GM18861 (cell line): ENCODE data around the gene KCNK2.

Experiments used
- ATAC-seq: cut with Tn5 transposase; IDR thresholded peaks from one replicate; pipeline ENCODE4 v1.9.1; 2021; ENCODE audit not compliant: unreplicated experiment

KCNK2 gene

DNA sequence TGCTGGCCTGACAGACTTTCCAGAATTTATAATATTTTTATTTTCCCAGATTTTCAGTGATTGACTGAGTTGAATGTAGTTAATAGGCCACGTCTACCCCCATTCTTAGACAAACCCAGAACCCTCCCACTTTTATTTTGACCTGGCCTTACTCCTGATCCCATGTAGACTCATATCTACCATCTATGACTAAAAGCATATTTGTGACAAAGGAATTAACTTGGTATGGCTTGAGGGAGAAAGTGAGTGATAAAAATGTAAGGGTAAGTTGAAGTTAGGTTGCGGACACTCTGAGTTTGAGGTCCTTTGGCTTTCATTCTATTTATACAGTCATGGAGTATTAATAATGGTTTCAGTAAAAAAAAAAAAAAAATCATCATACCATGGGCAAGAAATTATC, 168.4 kb downstream of the KCNK2 start:
- no peak for ATAC-seq

DNA sequence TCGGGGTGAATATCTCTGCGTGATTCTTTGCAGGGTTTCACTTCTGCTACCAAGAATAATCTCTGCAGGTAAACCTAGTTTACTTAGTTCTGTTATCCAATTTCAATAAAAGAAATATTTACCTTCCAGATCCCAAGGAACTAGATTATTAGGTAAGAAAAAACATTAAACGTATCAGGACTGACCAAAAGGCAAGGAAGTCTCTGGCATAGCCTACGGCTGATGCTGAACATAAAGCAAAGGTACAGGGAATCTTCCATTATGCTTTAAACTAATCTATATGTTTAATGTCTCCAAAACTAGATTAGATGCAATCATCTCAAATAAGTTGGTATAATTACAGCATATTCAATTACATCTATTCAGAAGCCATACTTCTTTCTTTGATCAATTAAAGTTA, 168.9 kb downstream of the KCNK2 start:
- ATAC-seq: no peak

- ATAC-seq: no peak
Measured at GRCh38 chr1:215252164-215252563, 169.6 kb downstream of the KCNK2 start.

DNA sequence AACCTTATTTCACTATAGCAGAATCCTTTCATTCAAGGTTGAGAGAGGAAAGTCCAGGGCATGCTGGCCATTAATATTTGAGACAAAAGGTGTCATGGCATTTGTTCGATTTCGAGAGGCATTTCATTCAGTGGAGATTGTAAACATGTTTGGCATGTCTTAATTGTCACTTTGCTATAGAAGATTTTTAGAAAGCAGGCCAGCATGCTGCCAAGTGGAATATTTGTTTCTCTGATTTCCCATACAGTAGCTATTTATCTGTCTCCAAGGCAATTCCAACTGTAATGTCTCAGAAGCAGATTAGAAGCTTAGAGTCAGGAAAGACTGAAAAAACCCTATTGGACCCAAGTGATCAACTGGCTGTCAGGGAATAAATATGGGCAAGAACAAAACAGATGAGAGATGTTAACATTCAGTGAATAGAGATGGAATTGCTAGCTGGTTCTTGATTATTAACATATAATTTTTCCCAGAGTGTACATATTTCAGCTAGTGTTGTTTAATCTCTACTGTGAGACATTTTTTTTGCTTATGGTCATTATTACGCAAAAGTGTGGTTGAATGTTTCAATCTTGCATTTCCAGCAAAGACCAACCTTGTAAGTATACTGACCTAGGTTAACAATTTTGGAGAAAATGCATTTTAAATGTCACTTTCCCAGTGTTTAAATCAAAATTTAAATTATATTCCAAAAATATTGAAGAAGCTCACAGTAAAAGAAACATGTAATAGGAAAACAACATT, 174.6 kb downstream of the KCNK2 start:
- no peak for ATAC-seq

GRCh38 chr1:215260711-215261110, 178.2 kb downstream of the KCNK2 start:
- no peak for ATAC-seq

DNA sequence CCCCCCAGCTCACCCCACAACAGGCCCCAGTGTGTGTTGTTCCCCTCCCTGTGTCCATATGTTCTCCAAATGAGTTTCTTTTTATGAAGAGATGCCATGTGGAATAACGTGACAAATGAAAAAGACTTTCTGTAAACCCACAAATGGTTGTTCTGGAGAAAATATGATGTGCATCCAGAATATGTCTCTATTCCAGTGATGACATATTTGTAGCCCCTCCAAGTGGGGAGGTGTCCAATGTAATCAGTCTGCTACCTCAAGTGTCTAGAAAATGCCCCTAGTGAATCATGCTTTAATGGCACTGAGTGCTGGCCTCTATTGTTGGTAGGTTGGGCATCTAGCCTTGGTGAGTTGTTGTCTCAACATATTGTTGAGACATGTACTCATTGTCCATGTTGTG, 179.6 kb downstream of the KCNK2 start:
- no peak for ATAC-seq

DNA sequence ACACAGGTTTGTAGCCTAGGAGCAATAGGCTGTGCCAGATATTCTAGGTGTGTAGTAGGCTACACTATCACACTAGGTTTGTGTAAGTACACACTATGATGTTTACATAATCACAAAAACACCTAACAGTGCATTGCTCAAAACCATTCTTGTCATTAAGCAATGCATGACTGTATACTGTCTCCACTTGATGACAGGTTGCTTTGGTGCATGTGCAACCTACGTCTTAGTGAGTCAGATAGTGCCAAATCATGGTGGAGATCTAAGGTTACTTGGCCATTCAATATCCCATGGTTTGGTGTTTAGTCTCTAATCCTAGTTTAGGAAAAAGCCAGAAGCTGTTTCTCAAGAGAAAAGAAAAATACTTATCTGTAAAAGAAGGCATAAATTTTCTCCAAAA, 181.1 kb downstream of the KCNK2 start:
- no peak for ATAC-seq

GRCh38 chr1:215264649-215265048, 182.1 kb downstream of the KCNK2 start:
- no peak for ATAC-seq

DNA sequence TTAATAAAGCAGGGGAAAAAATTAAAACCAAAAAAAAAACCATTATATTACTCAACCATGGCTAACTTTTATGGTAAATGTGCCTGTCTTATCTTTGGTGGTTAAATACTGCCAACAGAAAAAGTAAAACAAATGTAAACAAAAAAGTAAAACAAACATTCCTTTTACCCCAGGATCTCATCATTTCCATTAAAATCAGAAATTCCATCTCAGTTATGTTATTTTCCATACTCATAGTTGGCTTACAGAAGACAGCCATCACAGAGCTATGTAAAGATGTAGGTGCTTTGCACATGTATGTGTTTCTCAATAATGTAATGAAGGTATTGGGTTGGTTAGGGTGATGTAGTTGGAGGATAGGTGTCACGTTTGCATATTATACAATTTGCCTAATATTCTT, 185.0 kb downstream of the KCNK2 start:
- ATAC-seq: no peak

- ATAC-seq: no peak
Measured at GRCh38 chr1:215269955-215270354, 187.4 kb downstream of the KCNK2 start.

GRCh38 chr1:215273838-215274516, 191.4 kb downstream of the KCNK2 start:
- ATAC-seq: no peak

- no peak for ATAC-seq
Measured at GRCh38 chr1:215276582-215276981, 194.0 kb downstream of the KCNK2 start.

GRCh38 chr1:215277532-215277931, 195.0 kb downstream of the KCNK2 start:
- ATAC-seq: no peak

GRCh38 chr1:215279682-215280081, 197.1 kb downstream of the KCNK2 start:
- no peak for ATAC-seq

GRCh38 chr1:215282557-215282956, 200.0 kb downstream of the KCNK2 start:
- no peak for ATAC-seq

- ATAC-seq: no peak
Measured at GRCh38 chr1:215285013-215285800, 202.7 kb downstream of the KCNK2 start.
